Activated T-cell treated with anti-CD3 and anti-CD28 coated beads, Interleukin-2, amount 50 U/mL, for 72 hours (primary cell): ENCODE data around the gene MAPK9. TPM values are rescaled to one million over a fixed set of nuclear protein-coding genes. Genes with fewer than 3 reads are reported as not detected.

Experiments
- ATAC-seq, 2 donors: fragments of 150-1000 bp; cut with Tn5 transposase; replicated peaks in 1 of 2; 2 replicates each; pipeline ENCODE4 v1.10.0; 2021; ENCODE audit warnings: moderate library complexity in 2 of 2, mild to moderate bottlenecking in 1 of 2
- DNase-seq, 2 donors: peaks; one replicate each; pipeline ENCODE4 v3.0.0; 2021 to 2022; ENCODE audit warnings: mixed read lengths in 1 of 2
- H3K27ac Mint-ChIP-seq: one replicate; pipeline ENCODE4 v1.8.0; 2022; ENCODE audit warnings: mild to moderate bottlenecking, moderate library complexity, mixed read lengths
- H3K27me3 Mint-ChIP-seq: one replicate; pipeline ENCODE4 v1.8.0; 2022; ENCODE audit warnings: low read depth, mixed read lengths
- H3K36me3 Mint-ChIP-seq, 2 donors: one replicate each; pipeline ENCODE4 v1.8.0; 2022; ENCODE audit warnings: mixed read lengths in 2 of 2, mild to moderate bottlenecking in 1 of 2; ENCODE audit not compliant: insufficient read depth in 2 of 2
- H3K4me1 Mint-ChIP-seq: one replicate; pipeline ENCODE4 v1.8.0; 2022; ENCODE audit warnings: low read depth, mixed read lengths
- H3K4me3 Mint-ChIP-seq, 2 donors: one replicate each; pipeline ENCODE4 v1.8.0; 2022; ENCODE audit warnings: mild to moderate bottlenecking in 2 of 2, mixed read lengths in 2 of 2, moderate library complexity in 2 of 2
- H3K9me3 Mint-ChIP-seq, 2 donors: one replicate each; pipeline ENCODE4 v1.8.0; 2022; ENCODE audit warnings: mixed read lengths in 2 of 2
- total RNA-seq, 2 donors: library from RNA; stranded (reverse); gene quantifications; one replicate each; pipeline ENCODE4 v1.2.3, GENCODE V29; 2022

MAPK9 gene
- total RNA-seq, 2 donors from 2014 or later, result 39.7 to 50.3 TPM

DNA sequence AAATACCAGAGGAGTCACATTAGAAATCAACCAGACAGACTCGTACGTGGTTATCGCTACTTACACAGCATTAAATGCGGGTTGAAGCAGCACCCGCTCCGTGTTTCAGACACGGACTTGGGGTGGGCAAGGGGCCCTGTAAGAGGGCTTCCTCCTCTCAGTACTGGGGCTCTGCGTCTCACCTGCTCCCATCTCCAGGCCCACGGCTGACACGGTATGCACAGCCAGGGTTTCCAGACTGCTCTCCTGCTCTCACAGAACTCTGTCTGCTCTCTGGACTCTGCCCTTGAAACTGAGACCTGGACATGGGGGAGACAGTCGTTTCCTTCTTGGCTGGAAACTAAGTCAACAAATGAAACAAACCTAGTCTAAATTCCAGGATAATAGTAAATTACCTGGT is 58.2 kb downstream of the MAPK9 start:
- Mint-ChIP-seq H3K36me3 (peaks cover 18 to 36% of the 10 kb centered on the region in 2 donors), H3K4me1 (no peaks in the 10 kb centered on the region), H3K4me3 (no peak overlapping the region), H3K27ac (no peak overlapping the region), H3K9me3 (peaks cover 0 to 9% of the 10 kb centered on the region in 2 donors), H3K27me3 (no peaks in the 10 kb centered on the region)
- no peak for DNase-seq
- ATAC-seq, result no peak

DNA sequence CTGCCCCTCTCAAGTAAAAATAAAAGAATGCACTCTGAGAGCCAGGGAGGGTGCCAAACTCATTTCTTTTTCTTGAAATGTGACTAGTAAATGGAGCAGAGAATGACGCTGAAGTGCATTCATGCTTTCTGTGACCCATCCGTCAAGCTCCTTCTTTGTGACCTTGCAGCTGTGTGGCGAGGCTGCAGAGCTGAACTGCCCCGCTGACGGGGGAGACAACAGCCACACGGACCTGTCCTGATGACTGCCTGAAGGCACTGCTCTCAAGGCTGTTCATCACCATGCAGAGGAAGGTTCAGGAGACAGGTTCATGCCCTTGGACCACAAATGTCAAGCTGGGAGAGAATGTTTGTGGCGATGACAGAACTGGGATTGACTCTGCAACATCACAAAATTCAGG is 61.9 kb downstream of the MAPK9 start:
- no peaks in the 10 kb centered on the region for H3K27me3 Mint-ChIP-seq
- ATAC-seq (no peak), DNase-seq (no peak)
- peaks cover 10 to 26% of the 10 kb centered on the region in 2 donors for H3K9me3 Mint-ChIP-seq
- no peak overlapping the region for H3K4me3 Mint-ChIP-seq
- no peak overlapping the region for H3K27ac Mint-ChIP-seq
- peaks cover 19 to 23% of the 10 kb centered on the region in 2 donors for H3K36me3 Mint-ChIP-seq
- no peaks in the 10 kb centered on the region for H3K4me1 Mint-ChIP-seq

- Mint-ChIP-seq H3K4me1 (no peaks in the 10 kb centered on the region), H3K9me3 (peaks cover 25 to 41% of the 10 kb centered on the region in 2 donors), H3K27ac (no peak overlapping the region), H3K36me3 (peaks cover 15 to 22% of the 10 kb centered on the region in 2 donors), H3K4me3 (no peak overlapping the region), H3K27me3 (no peaks in the 10 kb centered on the region)
- DNase-seq (no peak), ATAC-seq (no peak)
These were observed 69.8 kb downstream of the MAPK9 start for GRCh38 chr5:180222056-180222455.

DNA sequence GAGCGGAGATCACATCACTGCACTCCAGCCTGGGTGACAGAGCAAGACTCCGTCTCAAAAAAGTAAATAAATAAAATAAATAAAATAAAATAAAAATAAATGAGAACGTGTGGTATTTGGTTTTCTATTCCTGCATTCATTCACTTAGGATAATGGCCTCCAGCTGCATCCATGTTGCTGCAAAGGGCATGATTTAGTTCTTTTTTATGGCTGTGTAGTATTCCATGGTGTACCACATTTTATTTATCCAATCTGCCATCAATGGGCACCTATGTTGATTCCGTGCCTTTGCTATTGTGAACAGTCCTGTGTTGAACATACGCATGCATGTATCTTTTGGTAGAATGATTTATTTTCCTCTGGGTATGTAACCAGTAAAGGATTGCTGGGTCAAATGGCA is 74.1 kb downstream of the MAPK9 start:
- H3K27ac Mint-ChIP-seq, result no peak overlapping the region
- peaks cover 7 to 16% of the 10 kb centered on the region in 2 donors for H3K36me3 Mint-ChIP-seq
- no peak overlapping the region for H3K4me3 Mint-ChIP-seq
- H3K9me3 Mint-ChIP-seq, result peaks cover 14 to 26% of the 10 kb centered on the region in 2 donors
- no peak for DNase-seq
- peaks cover 13% of the 10 kb centered on the region for H3K27me3 Mint-ChIP-seq
- ATAC-seq, result no peak
- no peaks in the 10 kb centered on the region for H3K4me1 Mint-ChIP-seq

DNA sequence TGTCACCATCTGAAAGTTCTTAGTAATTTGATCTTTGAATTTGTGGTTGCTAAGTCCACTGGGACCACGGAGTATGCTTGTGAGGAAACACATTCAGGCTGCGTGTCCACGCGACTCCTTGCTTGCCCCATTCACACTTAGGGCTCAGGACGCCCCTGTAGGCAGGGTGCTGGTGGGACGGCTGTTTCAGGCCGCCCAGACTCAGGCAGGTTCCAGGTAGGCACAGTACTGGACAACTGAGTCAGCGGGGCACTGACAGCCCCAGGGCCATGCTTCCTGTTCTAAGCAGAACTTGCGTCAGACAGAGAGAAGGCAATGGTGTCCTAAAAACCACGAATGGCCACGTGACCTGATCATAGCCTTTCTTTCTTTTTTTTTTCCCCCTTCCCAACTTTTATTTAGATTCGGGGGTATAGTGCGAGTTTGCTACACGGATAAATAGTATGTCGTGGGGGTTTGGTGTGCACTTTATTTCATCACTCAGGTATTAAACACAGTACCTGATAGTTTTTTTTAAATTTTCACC is 75.2 kb downstream of the MAPK9 start:
- H3K27ac Mint-ChIP-seq, result no peak overlapping the region
- peaks cover 2 to 13% of the 10 kb centered on the region in 2 donors for H3K36me3 Mint-ChIP-seq
- H3K27me3 Mint-ChIP-seq, result peaks cover 24% of the 10 kb centered on the region
- H3K9me3 Mint-ChIP-seq, result peaks cover 10 to 22% of the 10 kb centered on the region in 2 donors
- H3K4me3 Mint-ChIP-seq, result no peak overlapping the region
- no peaks in the 10 kb centered on the region for H3K4me1 Mint-ChIP-seq
- ATAC-seq, result no peak
- DNase-seq, result no peak

DNA sequence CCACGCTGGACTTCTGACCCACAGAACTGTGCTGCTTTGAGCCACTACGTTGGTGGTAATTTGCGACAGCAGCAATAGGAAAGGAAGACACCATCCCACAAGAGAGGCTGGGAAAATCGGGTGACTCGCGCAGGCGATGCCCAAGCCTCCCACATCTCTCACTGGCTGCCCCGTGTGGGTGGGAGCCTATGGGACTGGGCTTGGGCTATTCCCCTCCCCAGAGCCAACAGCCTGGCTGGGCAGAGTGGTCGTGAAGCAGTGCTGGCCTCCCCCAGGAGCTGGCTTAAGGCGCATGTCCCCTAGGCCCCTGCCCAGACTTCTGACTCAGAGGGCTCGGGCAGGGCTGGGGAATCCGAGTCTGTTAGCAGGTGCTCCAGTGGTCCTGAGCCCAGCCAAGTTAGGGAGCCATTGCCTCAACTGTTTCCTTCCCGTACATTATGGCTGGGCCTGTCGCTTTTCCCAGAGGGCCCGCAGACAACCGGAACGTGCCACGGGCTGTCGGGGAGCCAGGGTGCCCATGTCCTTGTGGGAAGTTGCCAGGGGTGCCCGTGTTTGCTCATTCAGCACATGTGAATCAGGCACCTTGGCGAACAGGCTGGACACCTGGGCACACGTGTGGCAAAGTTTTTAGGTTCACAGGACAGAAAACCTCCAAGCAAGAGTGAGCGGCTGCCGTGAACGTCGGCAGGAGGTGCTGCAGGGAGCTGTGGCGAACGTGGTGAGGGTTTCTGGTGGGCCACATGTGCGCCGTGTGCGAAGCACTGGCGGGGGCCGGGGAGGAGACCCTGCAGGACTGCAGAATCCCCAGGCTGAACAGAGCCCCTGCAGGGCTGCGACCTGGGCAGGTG is 75.9 kb downstream of the MAPK9 start:
- peaks cover 10 to 22% of the 10 kb centered on the region in 2 donors for H3K9me3 Mint-ChIP-seq
- no peak overlapping the region for H3K4me3 Mint-ChIP-seq
- ATAC-seq (no peak), DNase-seq (no peak)
- H3K27me3 Mint-ChIP-seq, result peaks cover 24% of the 10 kb centered on the region
- H3K36me3 Mint-ChIP-seq, result peaks cover 2 to 13% of the 10 kb centered on the region in 2 donors
- no peaks in the 10 kb centered on the region for H3K4me1 Mint-ChIP-seq
- no peak overlapping the region for H3K27ac Mint-ChIP-seq

DNA sequence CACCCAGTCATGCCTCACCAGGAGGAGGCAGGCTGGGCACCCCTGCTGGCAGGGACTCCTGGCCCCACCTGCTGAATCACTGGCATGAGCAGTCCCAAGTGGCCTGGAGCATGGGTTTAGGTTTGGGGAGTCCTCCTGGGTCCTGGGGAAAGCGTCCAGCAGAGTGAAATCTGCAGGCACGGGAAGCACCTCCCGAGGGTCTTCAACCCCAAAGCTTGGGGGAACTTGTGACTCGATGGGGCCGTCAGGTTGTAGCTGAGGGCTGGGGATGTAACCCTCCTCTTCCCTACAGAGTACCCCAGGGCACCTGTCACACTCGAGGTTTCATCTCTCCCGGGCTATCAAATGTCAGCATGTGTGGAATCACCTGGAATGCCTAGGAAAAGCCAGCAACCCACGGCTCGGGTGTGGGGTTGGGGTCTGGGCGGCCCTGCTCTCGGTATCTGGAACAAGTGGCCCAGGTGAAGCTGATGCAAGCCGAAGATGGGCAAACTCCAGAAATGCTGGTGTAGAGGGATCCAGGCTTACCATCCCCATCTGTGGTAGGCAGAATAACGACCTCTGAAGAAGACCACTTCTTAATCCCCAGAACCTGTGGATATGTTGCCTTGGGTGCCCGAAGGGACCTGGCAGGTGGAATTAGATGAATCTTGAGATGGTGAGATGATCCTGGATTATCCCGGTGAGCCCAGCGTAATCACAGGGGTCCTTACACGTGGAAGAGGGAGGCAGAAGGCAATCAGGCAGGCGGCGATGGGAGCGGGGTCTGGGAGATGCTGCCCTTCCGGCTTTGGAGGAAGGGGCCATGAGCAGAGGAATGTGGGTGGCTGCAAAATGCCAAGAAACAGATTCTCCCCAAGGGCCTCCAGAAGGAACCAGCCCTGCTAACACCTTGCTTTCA is 76.8 kb downstream of the MAPK9 start:
- Mint-ChIP-seq H3K4me3 (no peak overlapping the region), H3K36me3 (peaks cover 2 to 11% of the 10 kb centered on the region in 2 donors), H3K27ac (no peak overlapping the region), H3K9me3 (peaks cover 10 to 20% of the 10 kb centered on the region in 2 donors), H3K4me1 (no peaks in the 10 kb centered on the region), H3K27me3 (peaks cover 24% of the 10 kb centered on the region)
- no peak for ATAC-seq
- no peak for DNase-seq

DNA sequence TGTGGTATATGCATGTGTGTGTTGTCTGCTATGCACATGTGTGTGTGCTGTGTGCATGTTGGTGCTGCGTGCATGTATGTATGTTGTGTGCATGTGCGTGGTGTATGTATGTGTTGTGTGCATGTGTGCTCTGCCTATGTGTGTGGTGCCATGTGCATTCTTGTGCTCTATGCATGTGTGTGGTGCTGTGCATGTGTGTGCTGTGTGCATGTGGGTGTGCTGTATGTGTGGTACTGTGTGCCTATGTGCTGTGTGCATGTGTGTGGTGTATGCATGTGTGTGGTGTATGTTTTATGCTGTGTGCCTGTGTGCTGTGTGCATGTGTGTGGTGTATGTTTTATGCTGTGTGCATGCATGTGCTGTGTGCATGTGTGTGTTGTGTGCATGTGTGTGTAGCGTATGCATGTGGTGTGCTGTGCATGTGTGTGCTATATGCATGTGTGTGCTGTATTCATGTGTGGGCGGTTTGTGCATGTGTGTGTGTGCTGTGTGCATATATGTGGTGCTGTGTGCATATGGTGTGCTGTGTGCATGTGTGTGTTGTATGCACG is 78.2 kb downstream of the MAPK9 start:
- ATAC-seq, result no peak
- Mint-ChIP-seq H3K4me1 (no peaks in the 10 kb centered on the region), H3K27me3 (peaks cover 30% of the 10 kb centered on the region)

DNA sequence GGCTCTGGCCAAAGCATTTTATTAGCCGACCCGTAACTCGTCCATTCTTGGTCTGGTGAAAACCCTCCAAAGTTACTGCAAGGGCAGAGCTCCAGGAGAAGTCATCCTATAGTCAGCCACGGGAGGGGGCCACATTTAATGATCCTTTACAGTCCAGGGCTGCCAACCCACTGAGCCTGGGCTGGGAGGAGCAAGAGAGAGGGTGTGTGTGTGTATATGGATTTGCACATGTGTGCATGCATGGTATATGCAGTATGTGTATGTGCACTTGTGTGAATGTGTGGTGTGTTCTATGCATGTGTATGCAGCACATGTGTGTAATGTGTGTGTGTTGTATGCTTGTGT is 78.7 kb downstream of the MAPK9 start:
- peaks cover 35% of the 10 kb centered on the region for H3K27me3 Mint-ChIP-seq
- peaks cover 0 to 5% of the 10 kb centered on the region in 2 donors for H3K36me3 Mint-ChIP-seq
- H3K9me3 Mint-ChIP-seq, result peaks cover 5 to 9% of the 10 kb centered on the region in 2 donors
- H3K4me3 Mint-ChIP-seq, result no peak overlapping the region
- DNase-seq, result no peak
- peaks cover 5% of the 10 kb centered on the region for H3K4me1 Mint-ChIP-seq
- no peak for ATAC-seq
- no peak overlapping the region for H3K27ac Mint-ChIP-seq

More for the DNA sequence above, 78.2 kb downstream of the MAPK9 start:
- DNase-seq, result no peak
- no peak overlapping the region for H3K27ac Mint-ChIP-seq
- peaks cover 5 to 13% of the 10 kb centered on the region in 2 donors for H3K9me3 Mint-ChIP-seq
- peaks cover 0 to 5% of the 10 kb centered on the region in 2 donors for H3K36me3 Mint-ChIP-seq
- H3K4me3 Mint-ChIP-seq, result no peak overlapping the region

- peaks cover 41% of the 10 kb centered on the region for H3K27me3 Mint-ChIP-seq
- H3K4me3 Mint-ChIP-seq, result no peak overlapping the region
- H3K27ac Mint-ChIP-seq, result no peak overlapping the region
- H3K9me3 Mint-ChIP-seq, result peaks cover 5 to 9% of the 10 kb centered on the region in 2 donors
- DNase-seq, result no peak
- peaks cover 11% of the 10 kb centered on the region for H3K4me1 Mint-ChIP-seq
- ATAC-seq, result no peak
- H3K36me3 Mint-ChIP-seq, result peaks cover 0 to 5% of the 10 kb centered on the region in 2 donors
These were observed 79.3 kb downstream of the MAPK9 start for GRCh38 chr5:180212363-180213255.

DNA sequence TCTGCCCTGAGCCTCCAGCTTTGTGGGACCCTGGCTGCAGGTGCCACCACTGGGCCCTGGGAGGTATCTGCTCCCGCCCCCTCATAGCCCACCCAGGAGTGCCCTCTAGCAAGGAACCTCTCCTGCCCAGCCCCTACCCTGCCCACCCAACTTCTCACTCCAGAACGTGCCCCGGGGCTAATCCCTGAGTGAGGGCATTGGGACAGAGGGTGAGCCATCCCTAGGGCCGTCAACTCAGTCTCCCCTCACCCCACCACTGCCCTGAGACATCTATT is 80.2 kb downstream of the MAPK9 start:
- Mint-ChIP-seq H3K36me3 (peaks cover 0 to 5% of the 10 kb centered on the region in 2 donors), H3K4me1 (peaks cover 11% of the 10 kb centered on the region), H3K27ac (no peak overlapping the region), H3K9me3 (peaks cover 5 to 7% of the 10 kb centered on the region in 2 donors), H3K27me3 (peaks cover 48% of the 10 kb centered on the region), H3K4me3 (no peak overlapping the region)
- no peak for DNase-seq
- ATAC-seq, result no peak
